HG03196 (cell line): ENCODE data around the gene MATN4.

Experiments used
- ATAC-seq: cut with Tn5 transposase; IDR thresholded peaks from one replicate; pipeline ENCODE4 v1.9.1; 2021; ENCODE audit not compliant: unreplicated experiment

MATN4 gene

DNA sequence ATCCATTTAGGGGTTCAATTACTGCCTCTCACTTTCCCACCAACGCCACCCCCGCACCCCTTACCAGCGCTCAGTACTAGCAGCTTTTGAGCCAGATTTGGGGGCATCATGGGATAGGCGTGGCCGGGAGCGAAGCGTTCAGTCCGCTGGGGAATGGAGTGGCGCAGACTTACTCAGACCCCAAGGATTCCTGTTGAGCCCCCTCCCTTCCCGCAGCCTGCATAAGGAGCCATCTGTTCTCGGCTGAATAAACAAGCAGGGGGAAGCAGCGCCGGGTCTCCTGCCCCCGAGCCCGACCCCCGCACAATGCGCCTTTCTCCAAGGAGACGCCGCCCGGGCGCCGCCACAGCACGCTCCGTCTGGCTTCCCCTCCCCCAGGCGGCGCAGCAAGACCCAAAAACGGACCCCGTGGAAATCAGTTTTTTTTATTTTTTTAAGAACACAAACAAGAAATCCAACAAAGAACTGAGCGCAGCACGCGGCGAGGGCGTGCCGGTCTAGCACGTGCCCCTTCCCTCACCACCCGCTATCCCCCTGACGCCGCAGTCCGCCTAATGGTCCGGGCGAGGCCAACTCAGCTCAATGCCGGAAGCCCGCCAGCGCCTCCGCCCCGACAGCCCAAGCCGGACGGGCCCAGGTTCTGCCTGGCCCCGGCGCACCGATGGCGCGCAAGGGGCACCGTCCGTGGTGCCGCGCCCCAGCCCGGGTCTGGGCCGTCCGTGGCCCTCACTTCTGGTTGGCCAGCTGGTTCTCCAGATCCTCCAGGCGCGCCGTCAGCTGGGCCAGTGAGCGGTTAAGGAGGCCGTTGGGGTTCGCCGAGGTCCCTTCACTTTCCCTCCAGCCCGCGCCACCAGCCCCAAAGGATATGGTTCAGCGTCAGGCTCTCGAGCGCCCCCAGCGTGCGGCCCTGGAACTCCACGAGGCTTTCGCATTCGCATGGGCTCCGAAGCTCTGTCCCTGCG is 14.8 kb downstream of the MATN4 start:
- ATAC-seq: no peak

DNA sequence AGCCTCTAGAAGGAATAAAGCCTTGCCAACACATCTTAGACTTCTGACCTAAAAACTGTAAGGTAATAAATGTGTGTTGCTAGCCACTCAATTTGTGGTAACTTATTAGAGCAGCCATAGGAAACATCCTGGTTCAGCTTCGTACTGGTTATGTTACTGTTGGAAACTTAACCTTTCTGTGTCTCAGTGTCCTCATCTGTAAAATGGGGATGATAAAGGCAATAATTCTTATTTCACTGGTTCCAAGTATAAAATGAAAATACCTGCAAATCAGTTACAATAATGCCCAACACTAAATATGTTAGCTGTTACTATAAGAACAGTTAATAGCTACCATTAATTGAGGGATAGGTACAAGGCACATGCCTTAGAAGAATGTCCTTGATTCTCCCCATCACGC is 15.8 kb downstream of the MATN4 start:
- ATAC-seq: no peak

DNA sequence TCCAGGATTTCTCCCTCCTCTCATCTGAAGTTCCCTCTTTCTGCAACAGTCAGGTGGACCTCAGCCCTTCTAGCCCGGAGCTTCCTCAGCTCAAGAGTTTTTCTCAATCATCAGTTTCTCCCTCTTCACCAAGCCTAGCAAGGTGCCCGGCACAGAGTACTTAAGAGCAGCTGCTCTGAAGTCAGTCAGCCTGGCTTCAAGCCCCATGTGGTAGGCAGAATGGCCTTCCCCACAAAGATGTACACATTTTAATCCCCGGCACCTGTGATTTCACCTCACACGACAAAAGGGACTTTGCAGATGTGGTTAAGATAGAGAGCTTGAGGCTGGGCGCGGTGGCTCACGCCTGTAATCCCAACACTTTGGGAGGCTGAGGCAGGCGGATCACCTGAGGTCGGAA is 16.6 kb downstream of the MATN4 start:
- no peak for ATAC-seq

DNA sequence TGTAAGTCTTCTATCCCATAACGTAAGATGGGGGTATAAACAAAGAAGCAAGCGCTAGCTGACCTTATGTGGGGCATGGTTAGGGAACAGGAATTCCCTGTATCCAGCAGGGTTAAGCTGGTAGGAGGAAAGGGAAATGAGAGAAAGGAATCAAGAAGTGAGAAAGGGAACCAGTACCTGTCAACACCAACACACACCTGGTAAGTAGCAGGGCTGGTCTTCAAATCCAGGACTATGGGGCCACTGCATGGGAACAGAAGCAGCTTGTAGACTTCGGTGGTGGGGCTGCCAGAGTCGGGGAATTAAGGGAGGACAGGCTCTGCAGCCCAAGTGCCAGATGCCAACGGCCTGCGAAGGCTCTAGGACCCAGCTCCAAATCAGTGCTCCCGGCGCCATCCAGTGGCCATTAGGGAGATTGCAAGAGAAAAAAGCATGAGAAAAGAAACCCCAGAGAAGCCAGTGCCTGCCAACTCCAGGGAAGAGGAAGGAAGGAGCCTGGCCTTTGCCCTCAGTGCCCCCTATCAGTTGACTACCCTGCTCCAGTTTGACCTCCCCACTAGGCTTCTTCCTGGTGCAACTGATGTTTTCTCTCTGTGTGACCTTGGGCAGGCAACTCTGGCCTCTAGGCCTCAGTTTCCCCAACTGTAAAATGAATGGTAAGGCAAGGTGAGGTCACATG is 17.3 kb downstream of the MATN4 start:
- ATAC-seq: no peak

DNA sequence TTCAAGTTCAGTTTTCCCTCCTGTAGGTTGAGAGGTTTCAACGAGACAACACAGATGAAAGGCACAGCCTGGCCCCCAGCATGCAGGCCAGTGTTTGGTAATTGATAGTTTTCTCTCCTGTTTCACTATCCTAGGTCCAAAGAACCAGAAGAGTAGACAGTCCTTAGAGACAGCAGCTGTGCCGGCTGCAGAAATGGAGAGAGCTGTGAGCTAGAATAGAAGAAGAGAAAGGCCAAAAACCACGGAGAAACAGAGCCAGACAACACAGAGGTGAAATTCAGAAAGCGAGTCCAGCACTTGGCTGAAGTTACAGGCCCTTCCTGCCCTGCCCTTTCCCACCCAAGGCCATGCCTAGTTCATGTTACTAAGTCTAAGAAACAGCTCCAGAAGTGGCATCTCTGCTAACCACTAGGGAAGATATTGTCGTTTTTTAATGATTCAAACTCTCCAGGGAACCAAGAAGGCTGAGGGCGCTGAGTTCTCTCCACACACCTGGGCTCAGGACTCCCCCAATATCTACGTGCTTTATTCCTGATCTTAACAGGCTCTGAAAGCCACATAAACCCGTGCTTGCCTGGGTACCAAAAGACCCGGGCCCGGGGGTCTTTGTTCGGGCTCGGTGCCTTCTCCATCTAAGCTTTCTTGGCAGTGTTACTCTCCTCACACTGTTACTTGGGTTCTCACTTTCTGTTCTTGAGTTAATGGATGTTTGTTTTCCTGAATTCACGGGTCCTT is 18.0 kb downstream of the MATN4 start:
- no peak for ATAC-seq

DNA sequence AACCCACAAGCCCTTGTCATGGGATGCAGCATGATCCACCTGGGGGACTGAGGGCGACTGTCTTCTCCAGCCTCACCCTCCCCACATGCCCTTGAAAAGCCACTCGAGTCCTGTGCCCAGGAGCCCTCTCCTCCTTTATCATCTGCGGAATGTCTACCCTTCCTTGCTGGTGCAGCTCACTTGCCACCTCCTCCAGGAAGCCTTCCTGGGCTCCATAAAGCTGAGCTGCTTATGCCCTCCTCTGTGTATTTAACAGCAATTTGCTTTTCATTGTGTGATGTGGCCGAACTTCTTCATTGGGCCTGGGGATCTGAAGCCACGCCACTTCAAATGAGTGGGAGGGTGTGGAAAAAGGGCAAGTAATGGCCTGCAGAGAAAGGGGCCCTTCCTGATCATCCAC is 19.2 kb downstream of the MATN4 start:
- no peak for ATAC-seq

DNA sequence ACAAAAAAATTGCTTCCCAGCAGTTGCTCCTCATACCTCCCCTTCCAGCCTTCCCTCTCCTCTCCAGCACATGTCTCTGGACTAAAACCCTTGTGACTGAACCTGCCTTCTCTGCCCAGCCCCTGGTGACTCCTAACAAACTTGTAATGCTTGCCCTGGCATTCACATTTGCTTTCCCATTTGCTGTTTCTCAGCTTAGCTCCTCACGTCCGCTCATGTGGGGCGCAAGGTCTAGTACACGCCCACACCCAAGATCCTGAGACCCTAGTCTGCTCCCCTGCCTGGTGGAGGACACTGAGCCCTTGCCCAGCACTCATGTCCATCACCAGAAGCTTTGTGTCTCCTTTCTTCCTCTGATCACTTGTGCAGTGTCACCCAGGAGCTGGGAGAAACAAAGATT is 19.7 kb downstream of the MATN4 start:
- ATAC-seq: no peak

DNA sequence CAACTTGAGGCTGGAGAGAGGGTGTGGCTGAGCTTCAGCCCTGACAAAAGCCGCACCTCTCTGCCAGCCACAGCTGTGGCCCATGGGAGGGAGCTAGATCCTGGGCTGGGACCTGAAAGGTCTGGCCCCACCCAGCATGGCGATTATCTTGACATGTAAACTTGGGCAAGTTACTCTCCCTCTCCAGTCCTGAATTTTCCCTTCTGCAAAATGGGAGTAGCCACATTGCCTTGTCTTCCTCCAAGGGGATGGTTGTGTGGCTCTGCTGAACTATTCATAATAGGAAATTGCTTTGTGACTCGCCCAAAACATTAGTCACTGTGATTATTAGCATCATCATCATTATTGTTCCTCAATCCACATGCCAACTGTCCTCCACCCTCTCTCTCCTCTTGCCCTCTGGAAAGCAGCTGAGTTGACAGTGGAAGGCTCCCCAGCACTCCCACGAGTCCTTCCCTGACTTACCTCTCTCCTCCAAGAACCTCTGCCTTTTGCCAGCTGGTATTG is 24.5 kb downstream of the MATN4 start:
- ATAC-seq: no peak

DNA sequence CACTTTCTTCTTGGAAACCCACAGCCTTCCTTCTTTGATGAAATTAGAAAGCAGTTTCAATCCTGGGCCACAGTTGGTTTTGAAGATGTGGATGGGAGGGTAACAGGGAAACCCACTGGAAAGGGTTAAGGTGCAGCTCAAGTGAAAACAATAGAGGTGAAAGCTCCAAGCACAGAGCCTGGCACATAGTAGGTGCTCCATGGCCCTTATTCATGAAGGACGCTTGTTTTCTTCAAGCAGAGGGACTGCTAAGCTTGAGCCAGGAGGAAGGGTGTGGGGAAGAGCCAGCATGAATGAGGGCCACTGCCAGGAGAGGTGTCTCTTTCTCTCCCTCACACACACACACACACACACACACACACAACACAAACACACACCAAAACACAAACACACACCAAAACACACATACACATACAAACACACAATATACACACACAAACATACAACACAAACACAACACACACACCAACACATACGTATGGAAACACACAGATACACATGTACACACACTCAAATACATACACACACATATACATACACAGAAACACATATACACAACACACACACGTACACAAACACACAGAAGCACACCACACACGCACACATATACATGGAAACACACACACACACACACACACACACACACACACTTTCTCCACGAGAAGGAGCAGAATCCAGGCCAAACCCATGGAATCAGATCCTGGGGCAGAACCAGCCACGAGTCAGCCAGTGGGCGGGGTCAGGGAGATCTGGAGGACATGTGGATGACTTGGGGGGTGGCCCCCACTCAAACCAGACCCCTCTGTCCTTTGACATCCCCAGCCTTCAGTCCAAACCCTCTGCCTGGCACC is 25.2 kb downstream of the MATN4 start:
- no peak for ATAC-seq

DNA sequence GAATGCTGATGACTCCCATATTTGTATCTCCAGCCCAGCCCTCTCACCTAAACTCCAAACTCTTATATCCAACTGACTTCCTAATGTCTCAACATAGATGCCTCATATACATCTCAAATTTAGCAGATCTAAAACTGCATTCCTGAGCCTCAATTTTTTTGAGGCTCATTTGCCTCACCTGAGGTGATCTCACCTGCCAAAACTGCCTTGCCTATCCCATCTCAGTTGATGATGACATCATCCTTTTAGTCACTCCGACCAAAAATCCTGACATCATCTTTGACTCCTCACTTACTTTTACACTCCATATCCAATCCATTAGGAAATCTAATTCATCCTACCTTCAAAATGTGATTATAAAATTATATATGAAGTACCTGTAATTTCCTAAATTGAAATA is 28.1 kb downstream of the MATN4 start:
- no peak for ATAC-seq

DNA sequence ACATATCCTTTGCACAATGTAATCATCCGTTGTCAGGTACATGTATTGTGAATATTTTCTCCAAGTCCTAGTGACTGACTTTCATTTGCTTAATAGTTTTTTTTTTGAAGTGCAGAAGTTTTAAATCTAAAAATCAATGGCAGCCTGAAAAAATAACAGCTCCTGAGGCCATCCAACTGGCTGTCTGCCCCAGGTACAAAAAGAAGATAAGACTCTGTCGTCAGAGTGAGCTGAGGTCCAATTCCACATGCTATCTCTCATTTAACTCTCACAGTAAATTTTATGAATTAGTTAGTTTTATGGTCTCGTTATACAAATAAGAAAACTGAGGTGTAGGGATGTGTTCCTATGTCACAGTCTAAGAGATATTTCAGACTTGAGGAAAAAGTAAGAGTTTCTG is 32.8 kb downstream of the MATN4 start:
- no peak for ATAC-seq

DNA sequence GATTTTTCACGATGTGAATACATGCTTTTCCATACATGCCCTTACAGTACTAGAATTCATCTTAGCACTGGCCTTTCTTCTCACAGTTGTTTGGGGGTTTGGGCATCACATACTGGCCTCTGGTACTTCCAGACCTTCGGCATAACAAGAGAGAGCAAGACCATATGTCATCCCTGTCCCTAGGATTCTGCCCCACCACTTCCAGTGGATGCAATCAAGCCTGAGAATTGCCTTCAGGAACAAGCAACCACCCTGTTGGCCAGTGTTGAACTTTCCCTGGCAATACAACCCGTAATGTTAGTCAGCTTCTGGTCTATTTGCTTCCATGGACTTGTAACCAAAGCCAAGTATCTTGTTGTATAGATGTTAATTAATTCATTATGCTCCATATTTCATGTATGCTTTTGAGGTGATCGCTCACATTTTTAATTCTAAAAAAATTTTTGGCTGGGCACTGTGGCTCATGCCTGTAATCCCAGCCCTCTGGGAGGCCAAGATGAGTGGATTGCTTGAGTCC is 38.3 kb downstream of the MATN4 start:
- ATAC-seq: no peak

DNA sequence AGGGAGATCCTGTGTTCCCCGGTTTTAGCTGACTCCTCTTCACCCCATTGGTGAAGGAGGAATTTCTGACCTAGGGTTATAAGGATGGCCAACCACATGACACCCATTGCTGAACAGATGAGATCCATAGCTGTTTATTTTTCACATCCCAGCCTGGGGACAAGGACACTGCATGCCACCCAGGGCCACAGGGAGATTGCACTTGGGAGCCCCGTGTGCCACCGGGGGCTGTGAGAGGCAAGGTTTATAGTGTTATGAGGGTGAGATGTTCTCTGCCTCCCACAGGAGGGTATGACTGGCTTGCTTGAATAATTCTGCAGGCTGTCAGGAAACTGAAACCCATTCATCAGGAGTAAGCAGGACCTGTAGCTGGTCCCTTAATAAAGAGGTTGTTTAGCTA is 39.0 kb downstream of the MATN4 start:
- ATAC-seq: no peak

DNA sequence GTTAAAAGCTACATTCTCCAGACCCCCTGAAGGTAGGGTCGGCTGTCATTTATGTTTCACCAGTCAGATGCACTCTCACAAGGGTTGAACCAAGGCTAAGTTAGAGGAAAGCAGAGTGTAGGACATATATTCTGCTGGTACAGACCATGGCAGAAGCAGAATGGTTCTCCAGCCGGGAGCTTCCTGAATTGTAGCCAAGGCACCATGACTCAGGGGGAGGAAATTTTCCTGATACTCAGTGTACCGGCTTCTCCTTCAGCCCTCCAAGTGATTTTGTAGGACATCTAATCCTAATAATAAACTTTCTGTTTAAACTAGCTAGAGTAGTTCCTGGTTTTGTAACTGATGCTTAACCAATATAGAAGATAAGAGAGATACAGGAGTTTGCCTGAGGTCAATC is 39.6 kb downstream of the MATN4 start:
- no peak for ATAC-seq

DNA sequence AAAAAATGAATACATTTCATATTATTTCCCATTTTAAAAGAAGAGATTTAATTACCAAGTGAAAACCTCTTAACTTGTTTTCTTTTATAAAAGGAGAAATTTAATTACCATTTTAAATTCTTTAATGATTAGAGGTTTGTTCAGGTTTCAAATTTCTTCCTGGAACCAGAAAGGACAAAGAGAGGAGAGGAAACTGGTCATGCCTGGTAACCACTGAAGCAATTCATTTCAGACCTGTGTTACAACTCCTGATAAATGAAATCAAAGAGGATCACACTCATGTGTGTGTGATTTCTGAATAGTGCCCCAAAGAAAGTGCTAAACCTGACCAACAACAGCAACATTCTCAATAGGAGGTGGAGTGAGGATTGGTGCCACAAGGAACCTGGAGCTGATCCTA is 41.1 kb downstream of the MATN4 start:
- ATAC-seq: no peak

DNA sequence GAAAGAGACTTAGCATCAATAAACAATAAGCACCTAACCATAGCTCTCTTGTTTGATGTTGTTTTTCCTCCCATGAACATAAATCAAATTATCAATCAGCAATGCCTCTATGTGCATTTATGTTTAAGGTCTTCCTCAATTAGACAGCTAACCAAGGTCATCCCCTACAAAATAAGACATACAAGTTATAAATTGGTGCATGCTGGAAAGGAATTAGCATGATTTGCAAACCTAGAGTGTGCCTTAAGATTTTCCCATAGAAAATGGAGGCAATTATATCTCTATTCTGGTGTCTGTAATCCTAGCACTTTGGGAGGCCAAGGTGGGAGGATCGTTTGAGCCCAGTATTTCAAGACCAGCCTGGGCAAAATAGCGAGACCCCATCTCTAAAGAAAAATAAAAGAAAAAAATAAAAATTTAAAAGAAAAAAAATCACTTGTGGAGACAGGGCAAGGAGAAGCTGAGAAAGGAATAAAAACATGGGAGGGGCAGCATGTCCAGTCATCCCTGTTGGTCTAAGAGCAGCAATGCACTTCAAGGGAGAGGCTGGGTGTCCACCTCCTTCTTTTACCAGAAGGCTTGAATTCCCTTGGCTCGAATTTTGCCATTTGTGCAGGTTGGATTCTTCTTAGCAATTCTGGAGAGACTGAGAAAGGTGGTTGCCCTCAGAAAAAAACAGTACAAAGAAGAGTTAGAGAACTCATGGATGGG is 44.4 kb downstream of the MATN4 start:
- no peak for ATAC-seq

DNA sequence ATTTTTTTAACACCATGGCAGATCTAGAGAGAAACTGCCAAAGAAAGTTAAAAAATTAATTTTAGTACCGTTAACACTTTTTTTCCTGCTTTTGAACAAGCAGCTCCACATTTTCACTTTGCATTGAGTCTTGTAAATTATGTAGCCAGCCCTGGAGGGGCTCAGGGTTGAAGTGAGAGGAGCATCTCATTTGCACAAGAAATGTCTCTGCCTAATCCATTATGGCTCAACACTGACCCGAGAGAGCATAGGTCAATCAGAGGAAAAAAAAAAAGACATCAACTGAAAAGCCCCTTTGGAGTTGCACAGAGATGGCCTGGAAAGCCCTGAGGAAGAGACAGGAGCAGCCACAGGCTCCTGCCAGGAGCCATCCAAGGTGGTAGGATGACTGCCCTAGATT is 49.4 kb downstream of the MATN4 start:
- ATAC-seq: no peak

DNA sequence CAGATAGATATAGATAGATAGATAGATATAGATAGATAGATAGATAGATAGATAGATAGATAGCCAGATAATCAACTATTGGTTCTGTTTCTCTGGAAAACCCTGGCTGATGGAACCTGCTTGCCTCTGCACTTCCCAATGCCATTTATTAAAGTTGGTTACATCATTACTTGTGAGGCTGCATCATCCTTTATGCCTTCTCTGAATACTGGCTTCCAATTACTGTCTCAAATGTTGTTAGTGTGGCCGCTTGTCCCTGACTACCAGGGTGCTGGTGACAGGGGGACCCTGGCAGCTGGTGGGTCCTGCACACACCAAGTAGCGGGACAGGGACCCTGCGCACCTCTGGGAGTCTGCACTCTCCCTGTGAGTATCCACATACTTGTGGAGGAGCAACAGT is 49.8 kb downstream of the MATN4 start:
- no peak for ATAC-seq

DNA sequence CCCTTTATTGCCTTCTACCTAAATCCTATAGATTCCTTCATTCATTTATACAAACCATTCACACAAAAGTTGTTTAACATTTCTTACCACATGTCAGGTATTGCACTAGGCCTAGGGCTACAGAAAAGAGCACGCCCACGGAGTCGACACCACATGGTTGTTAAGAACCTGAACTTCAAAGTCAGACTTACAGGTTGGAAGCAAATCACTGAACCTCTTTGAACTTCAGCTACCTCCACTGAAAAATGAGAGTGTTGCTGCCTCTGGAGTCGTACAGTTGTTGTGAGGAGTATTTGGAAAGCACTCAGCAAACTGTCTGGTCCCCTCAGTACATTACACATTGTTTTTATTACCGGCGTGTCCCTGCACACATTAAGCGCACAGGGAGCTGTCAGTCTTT is 50.4 kb downstream of the MATN4 start:
- no peak for ATAC-seq

DNA sequence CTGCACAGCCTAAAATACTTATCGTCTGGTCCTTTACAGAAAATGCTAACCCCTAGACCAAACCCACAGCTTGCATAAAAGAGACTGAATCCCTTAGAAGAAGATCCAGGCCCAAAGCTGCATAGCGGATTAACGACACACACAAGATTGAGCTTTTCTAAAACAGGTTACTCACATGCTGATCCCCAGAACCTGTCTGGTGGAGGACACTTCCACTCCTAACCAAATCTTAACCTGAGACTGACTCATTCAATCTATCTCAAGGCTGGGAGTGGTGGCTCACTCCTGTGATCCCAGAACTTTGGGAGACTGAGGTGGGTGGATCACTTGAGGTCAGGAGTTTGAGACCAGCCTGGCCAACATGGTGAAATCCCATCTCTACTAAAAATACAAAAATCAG is 50.9 kb downstream of the MATN4 start:
- ATAC-seq: no peak
